H1 (cell line): ENCODE data around the gene GSTA1.

ENCODE experiments used
- CHD1 ChIP-seq: IDR thresholded peaks from 2 replicates; pipeline ENCODE4 v1.6.1; 2012; ENCODE audit warnings: low read depth, low read length, improper control_type of control experiment
- CTCF ChIP-seq, 3 experiments: IDR thresholded peaks; 1 replicate in 2 of 3; 2 replicates in 1 of 3; pipeline versions ENCODE4 v1.5.1 to v1.6.1; 2011; ENCODE audit warnings: low read length in 3 of 3, mild to moderate bottlenecking in 3 of 3, inconsistent platforms in 2 of 3, low read depth in 1 of 3, moderate library complexity in 1 of 3; ENCODE audit not compliant: insufficient read depth in 1 of 3; ENCODE audit errors: control extremely low read depth in 1 of 3
- EP300 ChIP-seq, 2 experiments: IDR thresholded peaks; 1 replicate in 1 of 2; 2 replicates in 1 of 2; pipeline ENCODE4 v1.6.1; 2011 to 2012; ENCODE audit warnings: low read depth in 2 of 2, low read length in 2 of 2, mild to moderate bottlenecking in 2 of 2, borderline replicate concordance in 1 of 2, inconsistent platforms in 1 of 2, moderate library complexity in 1 of 2
- EZH2 ChIP-seq: fragments of 200-600 bp; sonication (generic); IDR thresholded peaks from 2 replicates; pipeline ENCODE4 v1.7.1; 2012; ENCODE audit warnings: low read depth, mild to moderate bottlenecking, moderate library complexity, low read length, inconsistent platforms; ENCODE audit not compliant: severe bottlenecking
- FOSL1 ChIP-seq: IDR thresholded peaks from 2 replicates; pipeline ENCODE4 v1.6.1; 2011; ENCODE audit warnings: mild to moderate bottlenecking, low read depth, low read length, moderate library complexity; ENCODE audit not compliant: insufficient read depth
- HDAC2 ChIP-seq, 2 experiments: fragments of 300-600 bp in 1 of 2; sonication (generic) in 1 of 2; IDR thresholded peaks; 2 replicates each; pipeline ENCODE4 v1.6.1; 2011 to 2012; ENCODE audit warnings: low read depth in 2 of 2, low read length in 2 of 2, mild to moderate bottlenecking in 2 of 2, moderate library complexity in 2 of 2, borderline replicate concordance in 1 of 2, inconsistent platforms in 1 of 2
- POLR2A ChIP-seq, 2 experiments: IDR thresholded peaks; 1 replicate in 1 of 2; 2 replicates in 1 of 2; pipeline ENCODE4 v1.6.1; 2011; ENCODE audit warnings: low read depth in 2 of 2, low read length in 2 of 2, mild to moderate bottlenecking in 2 of 2; ENCODE audit errors: control extremely low read depth in 1 of 2
- POLR2AphosphoS5 ChIP-seq: IDR thresholded peaks from 2 replicates; pipeline ENCODE4 v1.6.1; 2011; ENCODE audit warnings: low read depth, low read length
- SUZ12 ChIP-seq: fragments of 200-600 bp; sonication (generic); IDR thresholded peaks from 2 replicates; pipeline ENCODE4 v1.6.1; 2012; ENCODE audit warnings: mild to moderate bottlenecking, inconsistent platforms, low read length, moderate library complexity, mixed read lengths
- ZNF274 ChIP-seq: IDR thresholded peaks from 2 replicates; pipeline ENCODE4 v1.7.0; 2012; ENCODE audit warnings: low read length, borderline replicate concordance; ENCODE audit errors: extremely low read depth

GRCh38 chr6:52741872-52742271 is 61.7 kb downstream of the GSTA1 start:
- no peak for TF ChIP-seq CTCF (IDR thresholded peaks at IDR 0.05; ENCODE audit: control extremely low read depth in 1 of 3, insufficient read depth in 1 of 3, low read depth in 1 of 3, low read length in 3 of 3)
- no peak for TF ChIP-seq POLR2A (IDR thresholded peaks at IDR 0.05; ENCODE audit: control extremely low read depth in 1 of 2, low read depth in 2 of 2, low read length in 2 of 2)
- no peak for TF ChIP-seq SUZ12
- no peak for TF ChIP-seq HDAC2 (IDR thresholded peaks at IDR 0.05; ENCODE audit: borderline replicate concordance in 1 of 2, low read depth in 2 of 2, low read length in 2 of 2)
- no peak for TF ChIP-seq EP300 (IDR thresholded peaks at IDR 0.05; ENCODE audit: borderline replicate concordance in 1 of 2, low read depth in 2 of 2, low read length in 2 of 2)
- TF ChIP-seq CHD1: no peak
- TF ChIP-seq FOSL1: no peak
- TF ChIP-seq EZH2: no peak
- TF ChIP-seq POLR2AphosphoS5: no peak
- no peak for TF ChIP-seq ZNF274
